Stimulated activated CD4-positive, alpha-beta T cell treated with anti-CD3 and anti-CD28 coated beads, Interleukin-1b, Interleukin-23, amount 100 ng/mL, for 24 hours (primary cell): Measurements from ENCODE around the gene ELK3.

ENCODE experiments used
- DNase-seq, 4 experiments: peaks; one replicate each; pipeline ENCODE4 v3.0.0-alpha.2; 2020; ENCODE audit warnings: low read depth in 4 of 4, low spot score in 1 of 4

ELK3 gene

DNA sequence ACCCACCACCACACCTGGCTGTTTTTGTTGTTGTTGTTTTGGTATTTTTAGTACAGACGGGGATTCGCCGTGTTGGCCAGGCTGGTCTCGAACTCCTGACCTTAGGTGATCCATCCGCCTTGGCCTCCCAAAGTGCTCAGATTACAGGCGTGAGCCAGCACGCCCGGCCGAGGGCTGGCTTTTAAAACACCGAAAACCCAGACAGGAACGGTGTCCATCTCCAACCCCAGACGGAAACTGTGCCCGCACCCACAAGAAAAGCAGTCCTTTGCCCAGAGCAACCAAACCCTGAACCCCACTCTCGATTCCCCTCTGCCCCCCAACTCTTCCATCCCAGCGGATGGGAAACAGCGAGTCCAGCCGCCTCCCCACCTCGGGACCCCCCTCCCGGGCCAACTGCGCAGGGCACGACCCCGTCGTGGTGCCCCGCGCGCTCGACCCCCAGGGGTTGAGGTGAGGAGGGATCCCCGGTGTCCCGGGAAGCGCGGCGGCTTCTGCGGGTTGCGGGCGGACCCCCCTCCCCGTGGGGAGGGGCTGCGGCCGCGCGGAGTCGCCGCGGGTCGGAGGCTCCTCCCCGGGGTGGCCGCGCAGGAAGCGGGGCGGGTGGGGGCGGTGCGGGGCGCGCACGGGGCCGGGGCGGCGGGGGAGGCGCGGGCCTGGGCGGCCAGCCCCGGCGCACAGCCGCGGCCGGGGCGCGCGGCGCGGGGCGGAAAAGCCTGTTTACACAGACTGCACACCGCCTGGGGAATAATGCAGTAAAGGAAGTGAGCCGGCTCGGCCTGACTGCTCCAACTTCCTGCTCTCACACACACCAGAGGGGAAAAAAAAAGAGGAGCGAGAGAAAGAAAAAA lies at the start of gene ELK3:
TSS of gene ELK3 (plus strand) at position 651 of the 851 bp plus-strand sequence.
- DNase-seq: peak in 2 of 4 experiments; percentile 32 to 33

DNA sequence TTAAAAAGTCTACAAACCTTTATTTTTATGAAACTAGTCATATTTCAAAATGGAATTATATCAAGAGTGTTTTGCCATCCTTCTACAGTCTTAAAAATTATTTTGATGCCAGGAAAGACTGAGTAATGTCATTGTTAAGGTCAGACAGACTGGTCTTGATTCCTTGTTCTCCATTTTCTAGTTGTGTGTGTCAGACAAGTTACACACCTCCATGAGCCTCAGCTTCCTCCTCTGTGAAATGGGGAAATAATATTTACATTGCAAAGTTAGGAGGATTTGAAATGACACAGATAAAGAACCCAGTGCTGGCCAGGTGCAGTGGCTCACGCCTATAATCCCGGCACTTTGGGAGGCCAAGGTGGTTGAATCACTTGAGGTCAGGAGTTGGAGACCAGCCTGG lies 47.4 kb upstream of the ELK3 start:
- no peak for DNase-seq

DNA sequence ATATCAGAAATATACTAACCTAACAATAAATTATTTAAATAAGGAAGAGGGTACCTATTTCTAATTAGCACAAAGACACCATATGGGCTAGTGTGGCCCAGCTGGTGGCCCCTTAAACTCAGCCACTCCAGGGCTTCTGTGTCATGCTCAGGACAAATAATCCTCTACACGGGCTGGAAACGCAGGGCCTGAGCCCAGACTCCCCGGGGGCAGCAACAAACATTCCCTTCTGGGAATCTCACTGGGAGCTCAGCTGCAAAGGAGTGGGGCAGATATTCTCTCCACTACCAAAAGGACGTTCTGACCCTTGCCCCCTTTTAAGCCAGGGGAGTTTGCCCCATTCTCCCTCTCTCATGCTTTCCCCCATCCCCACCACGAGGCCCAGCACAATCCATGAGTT lies 43.7 kb upstream of the ELK3 start:
- DNase-seq: no peak

DNA sequence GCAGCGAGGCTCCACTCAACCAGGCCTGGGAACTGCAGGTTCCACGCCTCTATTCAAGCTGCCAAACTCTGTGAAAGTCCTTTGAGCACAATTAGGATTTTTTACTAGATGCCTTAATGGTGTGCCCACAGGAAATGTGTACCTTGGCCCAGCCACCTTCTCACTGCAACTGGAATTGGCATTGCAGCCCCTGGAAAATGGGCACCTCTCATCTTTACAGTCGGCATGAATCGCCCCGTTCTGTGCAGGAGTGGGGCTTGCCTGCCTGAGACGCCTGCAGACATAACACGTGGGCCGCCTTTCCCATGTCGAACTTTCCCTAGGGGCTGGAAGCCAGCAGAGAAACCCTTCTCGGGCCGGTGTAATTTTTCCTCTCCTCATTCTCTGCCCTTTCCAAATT lies 42.0 kb upstream of the ELK3 start:
- DNase-seq: no peak

DNA sequence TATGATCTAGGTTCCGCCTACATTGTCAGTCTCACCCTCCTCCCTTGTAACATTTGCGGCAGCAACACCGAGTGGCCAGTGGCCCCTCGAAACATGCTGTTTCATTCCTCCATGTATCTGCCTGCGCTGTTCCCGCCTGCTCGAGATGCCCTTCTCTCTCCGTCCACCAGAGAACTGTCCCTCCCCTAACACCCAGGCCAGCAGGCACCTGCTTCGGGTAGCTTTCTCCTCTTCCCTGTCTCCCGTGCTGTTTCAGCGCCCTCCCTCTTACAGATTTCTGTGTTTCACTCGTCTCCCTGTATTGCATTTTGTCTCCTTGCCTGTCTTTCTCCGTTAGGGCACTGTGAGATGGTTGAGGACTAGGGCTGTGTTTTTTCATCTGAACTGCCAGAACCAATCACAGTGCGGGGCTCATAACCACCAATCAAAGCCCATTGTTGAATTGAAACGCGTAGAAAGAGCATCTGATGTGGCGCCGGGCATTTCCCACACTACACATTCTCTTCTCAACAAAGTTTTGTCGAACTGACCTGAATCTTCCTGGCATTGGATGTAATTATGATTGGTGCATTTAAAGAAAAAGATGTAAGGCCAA lies 40.9 kb upstream of the ELK3 start:
- DNase-seq: no peak

DNA sequence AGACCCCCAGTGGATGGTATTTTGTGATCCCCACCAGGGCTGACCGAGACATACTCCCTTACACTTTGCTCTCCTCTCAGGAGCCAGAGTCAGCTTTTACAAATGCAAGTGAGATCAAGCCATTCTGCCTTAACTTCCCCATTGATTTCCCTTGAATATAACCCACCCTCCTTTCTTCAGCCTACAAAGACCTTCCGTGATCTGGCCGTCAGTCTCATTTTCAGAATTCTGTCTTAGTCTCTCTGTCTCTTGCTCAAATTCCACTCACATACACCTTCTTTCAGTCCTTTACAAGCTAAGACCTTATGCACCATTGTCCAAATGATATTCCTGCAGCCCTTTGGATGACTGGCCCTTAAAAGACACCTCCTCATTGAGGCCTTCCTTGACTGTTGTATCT lies 39.0 kb upstream of the ELK3 start:
- no peak for DNase-seq

DNA sequence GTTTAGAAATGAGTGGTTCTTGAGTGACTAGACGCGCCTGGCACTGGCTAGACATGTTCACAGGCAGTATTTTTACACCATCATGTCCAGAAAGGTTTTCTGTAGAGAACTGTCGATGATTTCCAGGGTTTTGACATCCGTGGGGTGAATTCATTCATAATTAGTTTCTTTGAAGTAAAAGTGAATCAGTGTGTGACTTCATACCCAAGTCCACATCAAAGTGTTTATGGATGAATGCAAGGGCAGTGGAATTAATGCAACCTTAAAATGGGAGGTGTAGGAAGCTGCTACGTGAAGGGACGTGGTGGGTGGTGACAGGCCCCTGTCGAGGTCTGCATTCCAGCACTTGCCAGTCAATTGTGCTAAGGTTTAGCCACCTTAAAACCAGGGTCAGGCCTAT lies 38.4 kb upstream of the ELK3 start:
- DNase-seq: no peak

DNA sequence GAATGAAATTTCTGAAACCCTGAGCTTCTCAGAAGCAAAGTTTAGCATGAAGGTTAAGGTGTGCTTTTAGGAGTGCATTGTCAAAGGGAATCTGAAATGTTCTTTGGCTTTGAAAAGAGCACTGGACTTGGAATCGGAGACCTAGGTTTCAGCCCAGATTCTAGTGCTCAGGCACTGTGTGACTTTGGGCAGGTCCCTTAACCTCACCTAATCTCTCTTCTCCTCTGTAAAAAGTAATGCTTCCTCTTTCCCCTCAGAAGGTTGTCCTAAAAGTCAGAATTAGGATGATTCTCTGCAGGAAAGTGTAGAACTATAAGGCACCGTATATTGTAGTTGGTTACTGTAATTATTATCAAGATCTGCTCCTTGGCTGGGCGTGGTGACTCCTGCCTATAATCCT lies 38.0 kb upstream of the ELK3 start:
- DNase-seq: no peak

DNA sequence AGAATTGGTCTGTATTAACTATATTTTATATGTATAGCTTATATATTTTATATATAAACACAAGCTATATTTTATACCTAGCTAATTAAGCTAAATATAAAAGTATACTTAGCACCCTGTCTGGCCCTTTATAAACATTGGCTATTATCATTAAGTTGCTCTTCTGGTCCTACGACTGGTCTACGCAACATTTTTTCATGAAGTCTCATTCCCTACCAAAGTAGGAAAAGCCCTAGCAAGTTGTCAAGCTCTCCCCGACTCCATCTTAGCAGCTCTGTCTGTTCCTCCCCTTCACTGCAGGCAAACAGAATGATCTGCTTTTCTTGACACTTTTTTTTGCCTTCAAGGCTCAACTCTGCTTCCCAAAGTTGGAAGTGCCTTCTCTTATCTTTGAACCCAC lies 36.7 kb upstream of the ELK3 start:
- no peak for DNase-seq

DNA sequence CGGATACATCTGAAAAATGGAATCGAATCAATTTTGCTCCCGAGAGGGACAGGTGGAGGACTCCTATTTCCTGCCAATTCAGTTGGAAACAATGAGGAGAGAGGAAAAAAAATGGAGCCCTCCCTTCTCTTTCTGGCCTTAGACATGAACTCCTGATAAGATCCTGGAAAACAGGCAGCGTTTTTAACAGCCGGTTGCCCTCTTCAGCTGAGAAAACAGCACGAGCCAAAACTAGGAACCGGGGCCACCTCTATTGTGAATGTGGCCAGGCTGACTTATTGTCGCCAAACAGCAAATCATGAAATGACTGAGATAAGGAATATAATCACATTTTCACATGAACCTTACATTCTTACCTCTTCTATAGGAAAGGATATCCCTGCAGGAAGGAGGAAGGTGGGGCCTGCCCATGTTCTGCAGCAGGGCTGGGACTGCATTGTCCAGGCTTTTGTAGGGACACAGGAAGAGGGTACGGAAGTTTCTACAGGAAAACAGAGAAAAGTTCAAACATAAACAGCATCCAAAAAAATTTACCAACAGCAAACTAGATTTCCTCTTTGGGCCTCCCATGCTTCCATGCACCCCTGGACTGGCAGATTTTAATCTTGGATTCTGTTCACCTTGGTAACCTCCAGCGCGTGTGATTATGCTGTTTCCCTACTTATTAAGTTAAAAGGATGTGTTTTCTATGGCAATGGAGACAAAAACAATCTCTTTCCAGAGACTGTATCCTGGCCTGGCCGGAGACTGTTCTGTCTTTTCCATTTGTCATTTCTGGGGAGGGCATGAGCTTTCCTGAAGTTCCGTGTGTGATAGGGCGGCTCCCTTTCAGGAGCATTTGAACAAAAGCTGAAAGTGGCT lies 29.0 kb upstream of the ELK3 start:
- DNase-seq: no peak

DNA sequence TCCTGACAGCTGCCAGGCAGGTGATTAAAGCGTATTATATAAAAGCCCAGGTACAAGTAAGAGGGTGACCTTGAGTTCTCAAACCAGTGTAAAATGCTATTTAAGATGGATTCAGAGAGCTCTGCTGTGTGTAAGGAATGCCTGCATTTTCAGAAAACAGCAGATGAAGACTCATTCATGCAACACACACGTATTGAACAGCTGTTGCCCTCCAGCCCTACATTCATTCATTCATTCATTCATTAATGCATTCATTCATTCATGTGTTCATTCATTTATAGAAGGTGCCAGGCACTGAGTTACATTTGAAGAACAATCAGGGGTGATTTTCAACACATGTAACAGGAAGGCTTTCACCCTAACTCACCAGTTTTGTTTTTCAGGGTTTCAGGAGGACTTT lies 27.4 kb upstream of the ELK3 start:
- no peak for DNase-seq

DNA sequence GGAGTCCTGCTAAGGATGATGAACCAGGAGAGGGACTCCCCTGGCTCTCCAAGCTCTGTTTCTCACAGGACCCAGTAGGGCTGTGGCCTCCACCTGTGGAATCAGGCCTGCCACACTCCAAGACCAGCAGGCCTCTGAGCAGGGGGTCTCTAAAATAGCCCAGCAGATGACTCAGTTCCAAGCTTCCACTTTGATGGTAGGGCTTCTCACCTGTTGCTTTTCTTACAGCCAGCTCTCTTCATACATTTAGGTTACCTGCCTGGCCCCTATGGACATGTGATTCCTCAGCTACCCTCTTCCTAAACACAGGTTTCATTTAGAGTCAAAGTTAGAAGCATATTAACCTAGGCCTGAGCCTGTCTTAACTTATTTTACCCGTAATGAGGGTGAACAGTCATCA lies 26.7 kb upstream of the ELK3 start:
- DNase-seq: no peak

DNA sequence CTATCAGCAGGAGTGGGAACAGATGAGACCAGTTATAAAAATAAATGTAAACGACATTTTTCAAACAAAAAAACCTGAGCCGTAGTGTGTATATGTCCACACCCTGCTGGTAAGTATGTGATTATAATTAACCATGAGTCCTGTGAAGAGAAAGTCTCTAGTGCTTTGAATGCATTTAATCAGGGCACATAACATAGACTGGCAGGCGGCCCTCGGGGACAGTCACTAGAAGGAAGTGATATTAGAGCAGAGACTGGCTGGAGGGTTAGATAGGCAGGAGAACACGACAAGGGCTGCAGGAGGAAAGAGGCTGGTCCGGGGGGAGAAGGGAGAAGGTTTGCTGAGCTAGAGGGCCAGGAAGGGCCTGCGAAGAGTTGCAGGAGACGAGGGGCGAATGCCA lies 23.8 kb upstream of the ELK3 start:
- DNase-seq: no peak

DNA sequence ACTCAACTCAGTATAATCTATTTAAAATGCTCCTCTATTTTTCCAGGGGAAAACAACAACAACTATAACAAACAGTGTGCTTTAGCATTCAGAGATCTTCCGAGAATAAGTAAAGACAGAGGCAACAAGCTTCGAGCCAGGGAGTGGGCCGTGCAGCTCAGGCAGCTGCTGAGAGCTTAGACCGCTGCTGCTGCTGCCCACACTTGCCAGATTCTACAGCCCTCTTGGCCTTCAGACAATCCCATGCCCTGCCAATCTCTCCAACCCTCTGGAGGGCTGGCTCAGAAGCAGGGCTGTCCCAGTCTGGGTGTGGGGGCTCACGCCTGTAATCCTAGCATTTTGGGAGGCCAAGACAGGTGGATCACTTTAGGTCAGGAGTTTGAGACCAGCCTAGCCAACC lies 23.4 kb upstream of the ELK3 start:
- DNase-seq: no peak

DNA sequence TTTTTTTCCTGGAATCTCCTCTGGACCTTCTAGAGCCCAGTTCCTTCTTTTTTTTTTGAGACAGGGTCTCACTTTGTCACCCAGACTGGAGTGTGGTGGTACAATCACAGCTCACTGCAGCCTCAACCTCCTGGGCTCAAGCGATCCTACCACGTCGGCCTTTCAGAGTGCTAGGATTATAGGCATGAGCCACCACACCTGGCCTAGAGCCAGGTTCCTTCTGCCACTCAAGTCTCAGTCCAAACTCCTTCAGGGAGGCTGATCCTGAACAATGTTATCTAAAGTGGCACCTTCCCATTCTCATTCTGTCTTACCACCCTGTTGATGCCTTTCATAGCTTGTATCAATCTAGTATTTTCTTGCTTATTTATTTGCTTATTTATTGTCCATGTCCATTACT lies 22.3 kb upstream of the ELK3 start:
- no peak for DNase-seq

DNA sequence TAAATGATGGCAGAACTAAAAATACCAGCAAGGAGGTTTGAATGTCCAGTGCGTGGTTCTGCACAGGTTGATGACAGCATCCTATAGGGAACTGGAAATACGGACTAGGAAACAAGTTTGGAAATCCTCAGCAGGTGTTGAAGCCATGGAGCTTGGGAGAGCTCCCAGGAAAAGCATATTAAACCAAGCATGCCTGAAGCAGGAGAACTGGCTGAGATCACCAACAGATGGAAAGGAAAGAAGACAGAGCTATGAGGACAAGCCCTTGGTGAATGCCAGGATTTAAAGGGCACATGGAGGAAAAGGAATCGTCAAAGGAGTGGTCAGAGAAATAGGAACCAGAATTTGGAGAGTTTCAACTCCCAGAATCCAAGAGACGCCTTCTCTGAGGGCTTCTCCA lies 21.2 kb upstream of the ELK3 start:
- no peak for DNase-seq

DNA sequence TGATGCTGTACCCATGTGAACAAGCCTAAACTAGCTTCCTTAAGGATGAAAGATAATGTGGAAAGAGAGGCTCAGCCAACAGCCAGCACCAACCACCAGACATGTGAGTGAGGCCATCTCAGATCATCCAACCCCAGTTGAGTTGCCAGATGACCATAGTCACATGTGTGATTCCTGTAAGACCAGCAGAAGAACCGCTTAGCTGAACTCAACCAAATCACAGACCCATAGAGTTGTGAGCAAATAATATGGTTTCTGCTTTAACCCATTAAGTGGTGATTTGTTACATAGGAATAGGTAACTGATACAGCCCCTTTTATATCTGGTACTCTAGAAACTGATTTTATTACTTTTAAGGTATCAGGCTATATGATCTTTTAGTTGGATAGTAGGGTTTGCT lies 17.6 kb upstream of the ELK3 start:
- DNase-seq: no peak

DNA sequence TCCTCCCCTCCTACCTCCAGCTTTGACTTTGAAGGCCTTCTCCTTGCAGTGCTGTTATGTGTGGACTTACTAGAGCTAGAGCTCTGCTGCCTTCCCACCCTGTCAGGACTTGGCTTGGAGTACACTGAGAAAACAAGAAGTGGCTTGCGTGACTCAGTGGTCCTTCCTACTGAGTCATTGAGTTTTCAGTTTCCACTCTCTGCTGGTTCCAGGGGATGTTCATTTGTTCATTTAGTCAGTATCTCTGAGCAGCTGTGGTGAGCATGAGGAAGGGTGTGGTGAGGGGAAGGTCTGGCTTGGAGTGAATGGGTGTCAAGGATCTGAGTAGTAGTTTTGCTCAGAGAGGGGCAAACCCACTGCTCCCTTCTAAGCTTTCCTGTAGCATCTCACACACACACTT lies 17.2 kb upstream of the ELK3 start:
- DNase-seq: peak; percentile 34 to 73 (median 40)

DNA sequence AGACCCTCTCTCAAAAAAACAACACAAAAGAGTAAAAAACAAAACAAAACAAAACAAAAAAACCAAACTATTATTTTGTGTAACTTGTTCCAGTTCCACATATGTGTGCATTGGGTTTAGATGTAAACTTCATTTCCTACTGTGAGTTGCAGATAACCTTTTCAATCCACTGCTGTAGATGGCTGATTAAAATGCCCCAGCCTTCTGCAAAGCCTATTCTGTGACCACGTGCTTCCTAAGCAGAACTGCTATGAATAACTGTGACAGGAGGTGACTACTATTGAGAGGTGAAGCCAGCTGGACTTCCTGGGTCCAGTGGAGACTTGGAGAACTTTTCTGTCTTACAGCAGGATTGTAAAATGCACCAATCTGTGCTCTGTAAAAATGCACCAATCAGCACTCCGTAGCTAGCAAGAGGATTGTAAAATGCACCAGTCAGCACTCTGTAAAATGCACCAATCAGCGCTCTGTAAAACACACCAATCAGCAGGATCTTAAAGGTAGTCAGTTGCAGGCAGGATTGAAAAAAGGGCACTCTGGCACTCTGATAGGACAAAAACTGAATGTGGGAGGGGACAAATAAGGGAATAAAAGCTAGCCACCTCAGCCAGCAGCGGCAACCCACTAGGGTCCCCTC lies 10.3 kb upstream of the ELK3 start:
- DNase-seq: no peak

DNA sequence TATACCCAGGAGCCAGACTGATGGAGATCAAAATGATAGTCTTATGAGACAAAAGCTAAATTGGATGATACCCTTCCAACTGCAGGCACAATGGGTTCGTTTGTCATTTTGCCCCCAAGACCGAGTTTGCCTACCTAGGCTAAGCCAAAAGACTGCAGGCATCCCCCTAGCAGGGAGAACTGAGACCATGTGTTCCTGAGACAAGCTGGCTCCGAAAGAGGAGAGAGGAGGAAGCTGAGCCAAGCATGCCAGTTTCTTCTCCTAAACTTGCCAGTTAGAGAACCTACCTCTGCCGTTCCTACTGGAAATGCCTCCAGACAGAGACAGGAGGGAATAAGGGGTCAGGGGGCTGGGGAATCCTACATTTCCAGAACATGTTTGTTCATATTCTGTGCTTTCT lies 8.3 kb upstream of the ELK3 start:
- DNase-seq: no peak

DNA sequence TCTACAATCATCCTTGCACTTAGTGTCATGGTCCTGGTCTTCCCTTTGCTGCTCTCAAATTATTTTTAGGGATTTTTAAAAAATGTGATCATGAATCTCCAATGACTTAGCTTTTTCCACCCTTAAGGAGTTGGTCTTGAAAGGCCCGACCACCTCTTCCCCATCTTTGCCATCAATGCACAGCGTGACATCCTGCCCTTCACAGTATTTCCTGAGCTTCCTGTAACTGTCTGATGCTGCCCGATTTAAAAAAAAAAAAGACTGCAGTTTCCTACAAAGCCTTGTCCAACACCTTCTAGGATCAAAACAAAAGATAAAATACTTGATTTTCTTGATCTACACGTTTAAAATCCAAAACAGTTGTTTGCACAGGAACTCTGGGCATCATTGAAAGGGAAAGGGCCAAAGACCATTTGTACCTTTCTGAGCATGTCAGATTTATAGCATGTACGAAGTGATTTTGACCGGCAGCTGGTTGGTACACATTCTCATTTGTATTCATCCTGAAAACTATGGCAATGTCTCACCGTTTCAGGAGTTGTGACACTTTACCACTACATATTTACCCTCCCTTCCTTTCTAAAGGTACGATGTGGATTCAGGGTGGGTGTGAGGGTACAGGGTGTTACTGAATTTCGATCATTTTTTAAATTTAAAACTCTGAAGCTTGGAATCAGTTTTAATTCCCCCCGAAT lies 7.4 kb upstream of the ELK3 start:
- no peak for DNase-seq
